Heart right ventricle (tissue), 16 donors: ENCODE measurements around the gene GRN. TPM values are rescaled to one million over a fixed set of nuclear protein-coding genes. Genes with fewer than 3 reads are reported as not detected.

Experiments
- ATAC-seq, 8 donors: fragments of 200-7000 bp; cut with Tn5 transposase; one replicate each; pipeline ENCODE4 v1.9.1; 2020; ENCODE audit warnings: mild to moderate bottlenecking in 8 of 8, moderate library complexity in 8 of 8, moderate number of reproducible peaks in 1 of 8
- DNase-seq, 2 donors: peaks; one replicate each; pipeline ENCODE4 v3.0.0-alpha.2; 2020
- H3K27ac ChIP-seq, 10 donors: fragments of 200-600 bp; sonication (generic) in 2 of 10; one replicate each; pipeline versions ENCODE4 v1.5.0 to v1.8.0; 2020 to 2022; ENCODE audit warnings: mild to moderate bottlenecking in 3 of 10
- H3K27me3 ChIP-seq, 7 donors: fragments of 200-600 bp; one replicate each; pipeline ENCODE4 v1.8.0; 2021 to 2022; ENCODE audit warnings: mild to moderate bottlenecking in 2 of 7
- H3K36me3 ChIP-seq, 9 donors: fragments of 200-600 bp; sonication (generic) in 1 of 9; one replicate each; pipeline versions ENCODE4 v1.5.0 to v1.8.0; 2020 to 2022; ENCODE audit warnings: mild to moderate bottlenecking in 2 of 9
- H3K4me1 ChIP-seq, 9 donors: fragments of 200-600 bp; sonication (generic) in 1 of 9; one replicate each; pipeline versions ENCODE4 v1.5.0 to v1.8.0; 2020 to 2022; ENCODE audit warnings: mild to moderate bottlenecking in 4 of 9
- H3K4me3 ChIP-seq, 10 donors: fragments of 200-600 bp; sonication (generic) in 2 of 10; one replicate each; pipeline versions ENCODE4 v1.5.0 to v1.8.0; 2020 to 2022; ENCODE audit warnings: mild to moderate bottlenecking in 7 of 10, moderate library complexity in 2 of 10
- H3K9me3 ChIP-seq, 11 donors: fragments of 200-600 bp in 10 of 11; sonication (generic) in 2 of 11; one replicate each; pipeline versions ENCODE4 v1.5.0 to v1.8.0; 2013 to 2022; ENCODE audit warnings: mild to moderate bottlenecking in 2 of 11, control low read depth in 1 of 11, moderate library complexity in 1 of 11
- WGBS, 2 donors: extraction: QIAGEN DNeasy Blood & Tissue Kit; methylation state at CpG; one replicate each; pipeline ENCODE4 v1.1.7; 2013; ENCODE audit warnings: inconsistent platforms in 1 of 2; 5-methylcytosine and 5-hydroxymethylcytosine counted together
- intact Hi-C, 10 donors: fragments of 100-400 bp; cut with DNase I; formaldehyde crosslinking; loops; one replicate each; pipeline versions ENCODE4 v1.11.1 to v1.14.2; 2022
- polyA plus RNA-seq, 2 donors: library from polyadenylated mRNA; stranded (reverse); fragments of 200-250 nt; gene quantifications; one replicate each; pipeline ENCODE4 v1.2.3, GENCODE V29; 2013
- total RNA-seq, 10 donors: library from RNA; stranded (reverse); fragmentation: NEBNext Ultra II Directional in 3 of 10; extraction: Animal tissue kit (Norgen Biotek cat#: 25700) in 3 of 10; gene quantifications; one replicate each; pipeline versions ENCODE4 v1.2.1 to v1.2.4, GENCODE V29; 2021 to 2023
- TF ChIP-seq, protein P1 (sequence below), 9 donors: fragments of 200-600 bp; sonication (generic) in 2 of 9; IDR thresholded peaks; one replicate each; pipeline versions ENCODE4 v1.5.0 to v1.8.0; 2021 to 2022; ENCODE audit warnings: antibody characterized with exemption in 9 of 9, mild to moderate bottlenecking in 5 of 9, moderate library complexity in 1 of 9
- donor health status: Arrhythmogenic right ventricular cardiomyopathy.
- donor health status: ischemic (EF 13 %, LVEDD 7.1; RV severe dilation, severe dysfunction).
- donor health status: healthy with polysubstance abuse.
- donor health status: DM: no; HTN: yes; CAD: no.
- donor health status: DM: no; HTN: no; CAD: no.
- donor health status: ischemic (EF 25% LVEDD 6.9; RV normal size, moderate dysfunction).
- donor health status: ischemic (EF 25% LVEDD 5.7; RV mildly dilated, moderate dysfunction).
- donor health status: healthy.
- donor health status: DM: yes; HTN: yes; CAD: no.
- donor health status: Ischemic cardiomyopathy.
- donor health status: ischemic (EF 35%, LVEDD 5.7; RV mildly dilated, moderate dysfunction).
- donor health status: nonischemic (EF 11% LVEDD 7.7; RV severe dilation, severe dysfunction).
- donor health status: DM: yes; HTN: yes; CAD: no.
- donor health status: PGD.
- donor health status: ischemic (EF 29% LVEDD 5.4; RV normal size, mild dysfunction).
- donor health status: nonischemic (EF 23%, LVEDD 6.1; RV moderate dilation, normal function).

GRN gene
- total and polyA plus RNA-seq, 12 donors, result 41.5 to 303 (median 148) TPM

DNA sequence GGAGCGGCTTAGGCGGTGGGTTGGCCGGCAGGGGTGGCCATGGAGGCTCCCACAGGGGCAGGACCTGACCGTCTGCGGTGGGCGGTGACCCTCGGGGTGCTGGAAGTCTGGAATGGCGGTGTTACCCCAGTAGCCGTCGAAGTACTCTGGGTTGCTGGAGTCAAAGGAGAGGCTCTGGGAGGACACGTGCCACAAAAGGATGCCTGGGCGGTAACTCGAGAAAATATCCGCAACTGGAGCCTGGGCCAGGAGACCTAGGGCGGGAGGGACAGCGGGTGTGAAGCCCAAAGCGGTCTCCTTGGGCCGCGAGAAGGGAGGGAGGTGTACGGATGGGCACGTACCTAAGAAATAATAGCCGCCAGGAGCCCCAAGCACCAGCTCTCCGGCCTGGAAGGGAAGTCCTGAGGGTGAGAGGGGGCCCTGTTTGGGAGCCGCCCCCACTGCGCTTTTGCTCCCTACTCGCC is 39.8 kb downstream of the GRN start:
- Histone ChIP-seq H3K4me1 (peaks cover 0 to 20% (median 13%) of the 10 kb centered on the region in 9 donors), H3K9me3 (no peaks in the 10 kb centered on the region), H3K36me3 (no peaks in the 10 kb centered on the region), H3K27me3 (peaks cover 0 to 31% (median 14%) of the 10 kb centered on the region in 7 donors), H3K27ac (no peak overlapping the region), H3K4me3 (peak overlapping the region; percentile 19 to 60 (median 52))
- DNase-seq, result no peak
- intact Hi-C loops, result loop anchor here in 2 of 10 donors (5.0 to 10.0 kb wide), 2 partner anchors 92 to 120 kb away; partner anchors contain the start of gene GPATCH8 (in 1 of the 2)
- peak in 6 of 8 donors; percentile 4 to 28 (median 14) for ATAC-seq
- 1 to 3% methylated on average over 26 of the region's 26 CpGs for WGBS, 2 donors
- TF ChIP-seq, protein P1, sequence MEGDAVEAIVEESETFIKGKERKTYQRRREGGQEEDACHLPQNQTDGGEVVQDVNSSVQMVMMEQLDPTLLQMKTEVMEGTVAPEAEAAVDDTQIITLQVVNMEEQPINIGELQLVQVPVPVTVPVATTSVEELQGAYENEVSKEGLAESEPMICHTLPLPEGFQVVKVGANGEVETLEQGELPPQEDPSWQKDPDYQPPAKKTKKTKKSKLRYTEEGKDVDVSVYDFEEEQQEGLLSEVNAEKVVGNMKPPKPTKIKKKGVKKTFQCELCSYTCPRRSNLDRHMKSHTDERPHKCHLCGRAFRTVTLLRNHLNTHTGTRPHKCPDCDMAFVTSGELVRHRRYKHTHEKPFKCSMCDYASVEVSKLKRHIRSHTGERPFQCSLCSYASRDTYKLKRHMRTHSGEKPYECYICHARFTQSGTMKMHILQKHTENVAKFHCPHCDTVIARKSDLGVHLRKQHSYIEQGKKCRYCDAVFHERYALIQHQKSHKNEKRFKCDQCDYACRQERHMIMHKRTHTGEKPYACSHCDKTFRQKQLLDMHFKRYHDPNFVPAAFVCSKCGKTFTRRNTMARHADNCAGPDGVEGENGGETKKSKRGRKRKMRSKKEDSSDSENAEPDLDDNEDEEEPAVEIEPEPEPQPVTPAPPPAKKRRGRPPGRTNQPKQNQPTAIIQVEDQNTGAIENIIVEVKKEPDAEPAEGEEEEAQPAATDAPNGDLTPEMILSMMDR (IDR thresholded peaks at IDR 0.05), result no peak

- Histone ChIP-seq H3K4me1 (peaks cover 0 to 20% (median 13%) of the 10 kb centered on the region in 9 donors), H3K9me3 (no peaks in the 10 kb centered on the region), H3K36me3 (no peaks in the 10 kb centered on the region), H3K27me3 (peaks cover 0 to 31% (median 14%) of the 10 kb centered on the region in 7 donors), H3K27ac (peak overlapping the region in 2 of 10 donors; percentile 5 to 31), H3K4me3 (peak overlapping the region; percentile 19 to 60 (median 52))
- intact Hi-C loops, result loop anchor here in 2 of 10 donors (5.0 to 10.0 kb wide), 2 partner anchors 92 to 119 kb away; partner anchors contain the start of gene GPATCH8 (in 1 of the 2)
- peak; percentile 80 to 94 (median 90) for ATAC-seq
- TF ChIP-seq, protein P1 (IDR thresholded peaks at IDR 0.05), result peak in 4 of 9 donors; percentile 17 to 39 (median 26)
- peak; percentile 77 to 85 for DNase-seq
- 4 to 5% methylated on average over 68 of the region's 68 CpGs for WGBS, 2 donors
Observed at GRCh38 chr17:44385287-44386181, 40.4 kb downstream of the GRN start.

- TF ChIP-seq, protein P1 (IDR thresholded peaks at IDR 0.05), result no peak
- H3K4me1 ChIP-seq, result peaks cover 0 to 20% (median 13%) of the 10 kb centered on the region in 9 donors
- intact Hi-C loops, result loop anchor here in 2 of 10 donors (5.0 to 10.0 kb wide), 2 partner anchors 91 to 119 kb away; partner anchors contain the start of gene GPATCH8 (in 1 of the 2)
- ATAC-seq, result no peak
- H3K27me3 ChIP-seq, result peaks cover 0 to 31% (median 14%) of the 10 kb centered on the region in 7 donors
- WGBS, 2 donors, result 30 to 32% methylated on average over 10 of the region's 10 CpGs
- no peaks in the 10 kb centered on the region for H3K9me3 ChIP-seq
- H3K27ac ChIP-seq, result no peak overlapping the region
- H3K4me3 ChIP-seq, result peak overlapping the region in 5 of 10 donors; percentile 51 to 60 (median 57)
- no peak for DNase-seq
- no peaks in the 10 kb centered on the region for H3K36me3 ChIP-seq
Observed at GRCh38 chr17:44386182-44386525, 41.1 kb downstream of the GRN start.

GRCh38 chr17:44387804-44388203 is 42.7 kb downstream of the GRN start:
- ATAC-seq (no peak), DNase-seq (no peak)
- intact Hi-C loops, result loop anchor here in 2 of 10 donors (5.0 to 10.0 kb wide), 2 partner anchors 89 to 117 kb away; partner anchors contain the start of gene GPATCH8 (in 1 of the 2)
- Histone ChIP-seq H3K36me3 (no peaks in the 10 kb centered on the region), H3K4me3 (no peak overlapping the region), H3K27me3 (peaks cover 0 to 31% (median 14%) of the 10 kb centered on the region in 7 donors), H3K27ac (no peak overlapping the region), H3K9me3 (no peaks in the 10 kb centered on the region), H3K4me1 (peaks cover 0 to 20% (median 13%) of the 10 kb centered on the region in 9 donors)
- TF ChIP-seq, protein P1 (IDR thresholded peaks at IDR 0.05), result no peak
- WGBS, 2 donors, result 86 to 94% methylated on average over 2 of the region's 2 CpGs
